GM19372 (cell line): ENCODE data around the gene CALHM4.
A peak's percentile ranks its signal among the peaks of the same experiment; 100 is the strongest.

ENCODE experiments used
- ATAC-seq: cut with Tn5 transposase; IDR thresholded peaks from one replicate; pipeline ENCODE4 v1.9.1; 2021; ENCODE audit warnings: mild to moderate bottlenecking, low read depth, moderate library complexity; ENCODE audit not compliant: unreplicated experiment

The CALHM4 gene

GRCh38 chr6:116536216-116536621 is 17.3 kb upstream of the CALHM4 start:
- ATAC-seq = no peak

GRCh38 chr6:116542426-116542825 is 11.1 kb upstream of the CALHM4 start:
- ATAC-seq = no peak

GRCh38 chr6:116543149-116543548 is 10.4 kb upstream of the CALHM4 start:
- no peak for ATAC-seq

GRCh38 chr6:116545651-116546050 is 7.9 kb upstream of the CALHM4 start, which contains the start of gene TRAPPC3L:
TRAPPC3L (minus strand) TSS chr6:116545684; CDS start chr6:116545514, 170 bp downstream.
- no peak for ATAC-seq

- no peak for ATAC-seq
Observed at GRCh38 chr6:116547358-116547757, 6.2 kb upstream of the CALHM4 start.

- no peak for ATAC-seq
Observed at GRCh38 chr6:116550796-116551195, 2.8 kb upstream of the CALHM4 start.

- ATAC-seq = no peak
Observed at GRCh38 chr6:116556065-116556464, 2.5 kb downstream of the CALHM4 start.

GRCh38 chr6:116556814-116557415 is 3.4 kb downstream of the CALHM4 start:
- ATAC-seq = no peak

GRCh38 chr6:116557893-116558292 is 4.3 kb downstream of the CALHM4 start:
- ATAC-seq = no peak

- ATAC-seq = no peak
Observed at GRCh38 chr6:116560130-116560529, 6.6 kb downstream of the CALHM4 start.

GRCh38 chr6:116561377-116562018 is 7.9 kb downstream of the CALHM4 start:
- ATAC-seq = no peak

GRCh38 chr6:116562019-116562403 is 8.5 kb downstream of the CALHM4 start:
- no peak for ATAC-seq

- no peak for ATAC-seq
Observed at GRCh38 chr6:116562614-116563013, 9.1 kb downstream of the CALHM4 start.

- ATAC-seq = no peak
Observed at GRCh38 chr6:116563830-116564229, 10.3 kb downstream of the CALHM4 start.

- ATAC-seq = no peak
Observed at GRCh38 chr6:116564311-116564710, 10.8 kb downstream of the CALHM4 start.

- ATAC-seq = no peak
Observed at GRCh38 chr6:116564921-116565872, 11.6 kb downstream of the CALHM4 start.

- ATAC-seq = no peak
Observed at GRCh38 chr6:116568111-116568510, 14.6 kb downstream of the CALHM4 start.

GRCh38 chr6:116568821-116569755 is 15.5 kb downstream of the CALHM4 start:
- ATAC-seq = no peak

- peak; percentile 94 for ATAC-seq
Observed at GRCh38 chr6:116570856-116571682, 17.5 kb downstream of the CALHM4 start, which contains the start of gene RWDD1. RWDD1 (plus strand) TSS chr6:116571504; CDS start chr6:116571583, 79 bp downstream.
